IPS-18c (cell line): ENCODE data around the gene DUS2.
"Not testable (repeated sequence)": the region's sequence is repeated elsewhere in the genome, so short reads cannot be mapped to it uniquely, and the experiment has no call there.

Source experiments
- H3K4me3 ChIP-seq: 2 replicates; pipeline ENCODE4 v1.7.0; 2013; ENCODE audit warnings: low read depth, mild to moderate bottlenecking, low read length, moderate library complexity; ENCODE audit not compliant: insufficient read depth
- H3K9me3 ChIP-seq: one replicate; pipeline ENCODE4 v1.6.1; 2013; ENCODE audit warnings: mild to moderate bottlenecking, low read length, moderate library complexity; ENCODE audit not compliant: control insufficient read depth, insufficient read depth

The DUS2 gene

DNA sequence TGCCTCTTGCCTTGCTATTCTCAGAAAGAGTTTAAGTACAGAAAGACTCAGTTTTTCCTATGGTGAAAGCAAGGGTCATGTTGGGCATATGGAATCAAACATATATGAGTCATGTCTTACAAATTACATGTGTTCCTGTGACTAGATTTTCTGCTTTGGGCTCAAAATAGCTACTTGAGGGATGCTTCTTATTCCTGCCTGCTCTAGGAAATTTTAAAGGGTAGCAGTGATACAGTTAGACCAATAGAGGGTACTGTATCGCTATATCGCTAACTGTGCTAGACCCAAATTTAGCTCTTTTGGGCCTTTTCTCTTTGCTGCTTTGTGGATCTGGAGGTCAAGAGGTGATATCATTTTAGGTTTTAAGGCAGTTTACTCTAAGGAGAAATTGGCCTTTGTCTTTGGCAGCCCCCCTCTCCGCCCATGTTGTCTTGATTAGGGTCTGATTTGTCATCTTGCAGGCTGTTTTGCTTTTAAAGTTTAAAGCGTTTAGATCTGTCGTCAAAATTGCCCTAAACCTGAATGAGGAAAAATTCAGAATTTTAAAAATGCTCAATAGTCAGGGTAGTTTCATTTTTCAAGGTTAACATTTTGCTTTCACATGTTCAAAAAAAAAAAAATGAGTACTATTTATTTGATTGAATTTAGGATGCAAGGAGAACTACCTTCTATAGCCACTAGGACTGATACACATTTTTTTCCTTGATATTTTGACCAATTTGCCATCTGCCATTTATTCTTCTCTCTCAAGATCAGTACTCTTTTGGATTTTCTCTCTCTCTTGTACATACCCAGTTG lies 70.9 kb downstream of the DUS2 start:
- H3K9me3 ChIP-seq, result no peaks in the 10 kb centered on the region
- no peak overlapping the region for H3K4me3 ChIP-seq

GRCh38 chr16:68094614-68094934 lies 71.5 kb downstream of the DUS2 start:
- Histone ChIP-seq H3K9me3 (no peaks in the 10 kb centered on the region), H3K4me3 (no peak overlapping the region)

DNA sequence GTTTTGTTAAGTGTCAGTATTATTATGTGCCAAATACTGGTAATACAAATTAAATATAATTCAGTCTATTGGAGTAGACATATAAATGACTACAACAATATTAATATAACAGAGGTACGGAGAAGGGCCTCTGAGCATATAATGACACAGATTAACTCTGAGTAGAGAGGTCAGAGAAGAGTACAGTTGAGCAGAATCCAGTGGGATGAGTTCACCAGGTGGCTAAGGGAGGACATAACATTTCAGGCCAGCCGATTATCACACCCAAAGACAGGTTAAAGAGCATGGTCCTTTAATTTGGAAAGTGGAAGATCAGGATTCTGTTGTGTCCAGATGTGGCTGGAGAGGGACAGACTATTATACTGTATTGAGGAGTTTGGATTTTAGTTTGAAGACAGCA lies 73.4 kb downstream of the DUS2 start:
- H3K4me3 ChIP-seq, result no peak overlapping the region
- no peaks in the 10 kb centered on the region for H3K9me3 ChIP-seq

DNA sequence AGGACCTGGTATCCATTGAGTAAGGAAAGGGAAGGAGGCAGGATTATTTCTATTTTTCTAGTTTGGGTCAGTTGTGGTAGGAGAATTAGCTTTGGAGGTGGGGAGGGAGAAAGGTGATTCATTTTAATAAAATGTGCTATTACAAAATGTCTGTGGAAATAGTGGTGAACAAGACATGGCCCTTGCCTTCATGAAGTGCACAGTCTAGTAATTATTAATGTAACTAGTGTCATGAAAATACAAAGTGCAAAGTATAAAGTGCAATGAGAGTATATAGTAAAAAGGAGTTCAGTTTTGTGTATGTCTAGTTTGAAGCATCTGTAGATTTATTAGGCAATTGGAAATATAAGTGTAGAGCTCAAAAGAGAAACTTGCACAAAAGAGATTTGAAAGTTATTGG lies 74.0 kb downstream of the DUS2 start:
- no peak overlapping the region for H3K4me3 ChIP-seq
- no peaks in the 10 kb centered on the region for H3K9me3 ChIP-seq

- Histone ChIP-seq H3K4me3 (no peak overlapping the region), H3K9me3 (no peaks in the 10 kb centered on the region)
Measured at GRCh38 chr16:68097895-68098294, 74.8 kb downstream of the DUS2 start.

GRCh38 chr16:68100488-68100887 lies 77.4 kb downstream of the DUS2 start:
- Histone ChIP-seq H3K4me3 (no peak overlapping the region), H3K9me3 (no peaks in the 10 kb centered on the region)

- Histone ChIP-seq H3K9me3 (no peaks in the 10 kb centered on the region), H3K4me3 (no peak overlapping the region)
Measured at GRCh38 chr16:68105611-68106010, 82.5 kb downstream of the DUS2 start.

GRCh38 chr16:68107230-68107928 lies 84.3 kb downstream of the DUS2 start:
- H3K4me3 ChIP-seq, H3K9me3 ChIP-seq: not testable (repeated sequence)

DNA sequence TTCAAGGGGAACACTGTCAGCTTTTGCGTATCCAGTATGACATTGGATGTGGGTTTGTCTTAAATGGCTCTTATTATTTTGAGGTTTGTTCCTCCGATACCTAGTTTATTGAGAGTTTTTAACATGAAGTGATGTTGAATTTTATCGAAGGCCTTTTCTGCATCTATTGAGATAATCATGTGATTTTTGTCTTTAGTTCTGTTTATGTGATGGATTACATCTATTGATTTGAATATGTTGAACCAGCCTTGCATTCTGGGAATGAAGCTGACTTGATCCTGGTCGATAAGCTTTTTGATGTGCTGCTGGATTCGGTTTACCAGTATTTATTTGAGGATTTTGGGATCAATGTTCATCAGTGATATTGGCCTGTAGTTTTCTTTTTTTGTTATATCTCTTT lies 86.1 kb downstream of the DUS2 start:
- H3K4me3 ChIP-seq, H3K9me3 ChIP-seq: not testable (repeated sequence)

- H3K9me3 ChIP-seq, H3K4me3 ChIP-seq: not testable (repeated sequence)
Measured at GRCh38 chr16:68110611-68111010, 87.5 kb downstream of the DUS2 start.

GRCh38 chr16:68111379-68111778 lies 88.3 kb downstream of the DUS2 start:
- H3K9me3 ChIP-seq, result no peaks in the 10 kb centered on the region
- no peak overlapping the region for H3K4me3 ChIP-seq

GRCh38 chr16:68113059-68113761 lies 90.1 kb downstream of the DUS2 start:
- no peaks in the 10 kb centered on the region for H3K9me3 ChIP-seq

GRCh38 chr16:68113765-68114240 lies 90.7 kb downstream of the DUS2 start:
- H3K4me3 ChIP-seq, result no peak overlapping the region
- no peaks in the 10 kb centered on the region for H3K9me3 ChIP-seq

More at GRCh38 chr16:68113059-68113761, 90.1 kb downstream of the DUS2 start:
- no peak overlapping the region for H3K4me3 ChIP-seq

DNA sequence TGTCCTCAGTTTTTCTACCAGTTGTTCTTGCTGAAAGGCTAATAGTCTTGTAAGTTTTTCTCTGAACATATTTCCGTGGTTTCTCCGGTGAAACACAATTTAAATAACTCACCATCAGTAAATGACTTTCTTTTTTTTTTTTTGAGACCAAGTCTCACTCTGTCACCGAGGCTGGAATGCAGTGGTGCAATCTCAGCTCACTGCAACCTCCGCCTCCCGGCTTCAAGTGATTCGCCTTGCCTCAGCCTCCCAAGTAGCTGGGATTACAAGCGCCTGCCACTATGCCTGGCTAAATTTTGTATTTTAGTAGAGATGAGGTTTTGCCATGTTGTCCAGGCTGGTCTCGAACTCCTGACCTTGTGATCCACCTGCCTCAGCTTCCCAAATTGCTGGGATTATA lies 91.9 kb downstream of the DUS2 start:
- not testable (repeated sequence) for H3K4me3 ChIP-seq, H3K9me3 ChIP-seq

DNA sequence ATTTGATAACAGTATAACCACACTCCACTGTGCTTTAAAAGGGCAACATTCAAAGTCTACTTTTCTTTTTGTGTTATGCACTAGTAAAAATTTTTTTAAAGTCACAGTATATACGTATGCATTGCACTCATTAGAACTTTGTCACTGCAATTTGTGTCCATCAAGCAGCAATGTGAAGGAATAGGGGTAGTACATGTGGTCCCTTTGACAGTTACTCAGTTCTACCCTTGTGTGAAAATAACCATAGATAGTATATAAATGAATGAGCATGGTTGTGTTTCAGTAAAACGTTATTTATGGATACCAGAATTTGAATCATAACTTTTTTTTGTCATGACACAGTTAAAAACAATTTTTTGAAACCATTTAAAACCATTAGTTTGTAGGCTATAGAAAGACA lies 92.8 kb downstream of the DUS2 start:
- no peak overlapping the region for H3K4me3 ChIP-seq
- H3K9me3 ChIP-seq, result no peaks in the 10 kb centered on the region

DNA sequence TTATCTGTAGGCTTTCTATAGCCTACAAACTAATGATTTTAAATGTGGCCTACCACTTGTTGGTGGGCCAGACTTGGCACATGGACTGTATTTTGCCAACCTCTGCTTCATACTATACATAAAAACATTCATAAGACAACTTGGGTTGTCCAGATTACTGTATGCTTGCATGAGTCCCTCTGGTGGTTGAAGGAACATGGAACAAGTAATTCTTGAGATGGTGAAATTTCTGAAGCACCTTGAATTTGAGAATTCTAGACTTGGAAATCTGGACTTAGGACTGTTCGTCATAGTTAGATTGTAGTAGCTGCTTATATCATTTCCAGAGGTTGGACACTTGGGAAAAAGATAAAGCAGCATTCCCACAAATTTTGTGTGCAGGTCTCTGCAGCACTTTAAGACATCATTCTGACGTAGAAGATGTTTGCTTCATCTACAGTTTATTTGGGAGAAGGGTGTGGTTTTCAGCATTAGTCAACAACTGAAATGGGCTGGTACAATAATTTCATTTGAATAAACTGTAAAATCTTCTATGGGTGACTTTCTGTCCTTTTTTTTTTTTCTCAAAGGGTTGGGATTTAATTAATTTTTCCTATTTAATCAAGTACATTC lies 93.3 kb downstream of the DUS2 start:
- H3K4me3 ChIP-seq, result no peak overlapping the region

DNA sequence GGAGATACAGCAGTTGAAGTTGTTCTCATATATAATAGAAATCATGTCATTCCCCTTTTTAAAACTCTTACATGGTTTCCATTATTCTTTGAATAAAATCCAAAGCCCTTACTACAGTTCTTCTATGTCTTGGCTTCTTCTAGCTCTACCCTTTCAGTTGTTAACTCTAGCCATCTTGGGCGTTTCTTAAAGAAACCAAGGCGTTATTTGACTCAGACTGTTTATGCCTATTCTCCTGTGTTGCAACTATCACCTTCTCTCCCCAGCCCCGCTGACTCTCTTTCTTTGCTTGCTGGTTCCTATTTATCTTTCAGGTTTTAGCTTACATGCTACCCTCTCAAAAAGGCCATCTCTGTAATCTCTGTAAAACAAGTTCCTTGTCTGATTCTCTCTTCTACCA lies 94.8 kb downstream of the DUS2 start:
- no peaks in the 10 kb centered on the region for H3K9me3 ChIP-seq

More for the DNA sequence above, 93.3 kb downstream of the DUS2 start:
- no peaks in the 10 kb centered on the region for H3K9me3 ChIP-seq

DNA sequence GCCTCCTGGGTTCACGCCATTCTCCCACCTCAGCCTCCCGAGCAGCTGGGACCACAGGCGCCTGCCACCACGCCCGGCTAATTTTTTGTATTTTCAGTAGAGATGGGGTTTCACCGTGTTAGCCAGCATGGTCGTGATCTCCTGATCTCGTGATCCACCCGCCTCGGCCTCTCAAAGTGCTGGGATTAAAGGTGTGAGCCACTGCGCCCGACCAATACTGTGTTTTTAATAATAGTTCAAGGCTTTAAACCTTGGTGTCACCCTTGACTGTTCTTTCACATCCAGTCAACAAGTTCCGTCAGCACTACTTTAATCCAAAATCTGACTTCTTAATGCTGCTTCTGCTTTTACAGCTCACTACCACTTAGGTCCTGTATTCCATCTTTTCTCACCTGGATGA lies 95.9 kb downstream of the DUS2 start:
- H3K4me3 ChIP-seq, H3K9me3 ChIP-seq: not testable (repeated sequence)

More for the DNA sequence above, 94.8 kb downstream of the DUS2 start:
- no peak overlapping the region for H3K4me3 ChIP-seq
